Memory B cell (primary cell): ENCODE results near the gene DCLK1.
A peak's percentile ranks its signal among the peaks of the same experiment; 100 is the strongest.
"Not testable (repeated sequence)": the region's sequence is repeated elsewhere in the genome, so short reads cannot be mapped to it uniquely, and the experiment has no call there.

ENCODE experiments used
- ATAC-seq: fragments of 150-1000 bp; cut with Tn5 transposase; 2 replicates; pipeline ENCODE4 v1.10.0; 2021; ENCODE audit warnings: low read depth, mild to moderate bottlenecking, moderate library complexity
- DNase-seq, 2 donors: peaks; one replicate each; pipeline ENCODE4 v3.0.0; 2022; ENCODE audit warnings: low spot score in 2 of 2
- H3K27ac Mint-ChIP-seq: one replicate; pipeline ENCODE4 v1.8.0; 2022; ENCODE audit warnings: mild to moderate bottlenecking, moderate library complexity, mixed read lengths
- H3K27me3 Mint-ChIP-seq: one replicate; pipeline ENCODE4 v1.8.0; 2022; ENCODE audit warnings: mixed read lengths
- H3K36me3 Mint-ChIP-seq: one replicate; pipeline ENCODE4 v1.8.0; 2022; ENCODE audit warnings: mild to moderate bottlenecking, mixed read lengths
- H3K4me1 Mint-ChIP-seq: one replicate; pipeline ENCODE4 v1.8.0; 2022; ENCODE audit warnings: mixed read lengths
- H3K4me3 Mint-ChIP-seq: one replicate; pipeline ENCODE4 v1.8.0; 2022; ENCODE audit warnings: mild to moderate bottlenecking, moderate library complexity, mixed read lengths
- H3K9me3 Mint-ChIP-seq: one replicate; pipeline ENCODE4 v1.8.0; 2022; ENCODE audit warnings: mixed read lengths

DCLK1 gene

DNA sequence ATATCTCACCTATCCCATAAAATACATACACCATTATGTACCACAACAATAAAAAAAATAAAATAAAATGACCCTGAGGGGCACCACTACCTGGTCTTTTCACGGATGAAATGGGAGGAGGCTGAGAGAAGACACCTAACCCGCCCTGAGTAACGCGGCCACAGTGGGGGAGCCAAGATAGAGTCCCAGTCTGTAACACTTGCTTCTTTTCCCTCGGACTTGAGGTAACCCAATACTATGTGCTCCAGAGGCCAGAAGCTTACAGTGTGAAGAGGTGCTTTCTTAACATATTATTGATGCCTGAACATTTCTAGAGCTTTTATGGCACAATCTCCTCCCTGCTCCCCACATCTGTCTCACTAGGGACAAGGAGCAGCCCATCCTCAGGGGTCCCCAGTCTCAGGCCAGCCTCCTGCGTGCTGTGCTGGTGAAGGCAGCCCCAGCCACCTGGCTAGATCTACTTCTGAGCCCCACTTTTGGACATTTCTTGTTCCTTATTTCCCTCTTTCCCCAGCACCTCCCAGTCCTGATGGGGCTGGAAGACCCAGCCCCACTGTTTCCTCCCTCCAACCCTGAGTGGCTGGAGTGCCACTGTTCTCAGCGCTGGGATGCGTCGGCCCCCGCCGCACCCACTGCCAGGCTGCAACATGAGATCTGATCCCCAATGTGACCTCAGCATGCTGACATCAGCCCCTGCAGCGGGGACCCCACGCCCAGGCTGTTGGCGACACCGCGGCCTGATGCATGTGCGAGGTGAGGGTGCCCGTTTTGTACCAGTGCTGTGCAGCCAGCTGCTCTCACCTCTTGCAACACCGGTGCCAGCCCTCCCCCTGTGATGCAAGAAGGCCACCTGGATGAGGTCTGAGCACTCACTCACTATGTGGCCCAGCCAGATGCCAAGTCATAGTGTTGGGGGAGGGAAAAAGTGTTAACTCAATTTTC, 143.3 kb downstream of the DCLK1 start:
- Mint-ChIP-seq H3K4me1 (no peaks in the 10 kb centered on the region), H3K4me3 (no peak overlapping the region), H3K27ac (no peak overlapping the region), H3K27me3 (no peaks in the 10 kb centered on the region), H3K36me3 (no peaks in the 10 kb centered on the region), H3K9me3 (peaks cover 4% of the 10 kb centered on the region)
- ATAC-seq (no peak), DNase-seq (no peak)

DNA sequence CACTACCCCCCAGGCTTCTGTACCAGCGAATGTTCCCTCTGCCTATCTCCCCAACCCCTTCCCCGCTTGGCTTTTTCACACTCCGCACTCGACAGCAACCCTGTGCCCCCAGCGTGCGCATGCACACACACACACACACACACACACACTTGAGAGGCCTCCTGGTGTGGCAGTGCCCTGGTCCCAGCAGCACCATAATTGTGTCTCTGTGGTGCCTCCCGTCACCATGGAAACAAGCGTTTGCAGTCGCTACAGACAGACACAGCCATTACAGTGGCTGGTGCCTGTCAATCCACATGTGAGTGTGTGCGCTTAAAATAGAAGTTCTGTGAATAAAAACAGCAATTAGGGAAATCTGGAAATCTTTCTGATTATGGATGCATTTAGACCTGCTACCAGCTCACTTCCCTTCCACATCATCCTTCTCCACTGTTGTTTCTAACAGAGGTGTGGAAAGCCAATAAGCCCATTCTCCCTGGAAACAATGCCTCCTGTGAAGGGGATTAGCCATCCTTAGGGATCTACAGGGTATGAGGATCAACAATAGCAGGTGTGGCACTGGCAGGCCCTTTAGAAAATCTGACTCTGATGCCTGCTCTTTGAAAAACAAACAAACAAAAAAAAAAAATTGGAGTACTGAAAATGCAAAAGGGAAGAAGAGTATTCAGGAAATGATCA, 146.3 kb downstream of the DCLK1 start:
- Mint-ChIP-seq H3K4me1 (no peaks in the 10 kb centered on the region), H3K27me3 (peaks cover 1% of the 10 kb centered on the region), H3K36me3 (no peaks in the 10 kb centered on the region), H3K9me3 (peaks cover 6% of the 10 kb centered on the region), H3K27ac (no peak overlapping the region), H3K4me3 (no peak overlapping the region)
- no peak for ATAC-seq
- DNase-seq: no peak

DNA sequence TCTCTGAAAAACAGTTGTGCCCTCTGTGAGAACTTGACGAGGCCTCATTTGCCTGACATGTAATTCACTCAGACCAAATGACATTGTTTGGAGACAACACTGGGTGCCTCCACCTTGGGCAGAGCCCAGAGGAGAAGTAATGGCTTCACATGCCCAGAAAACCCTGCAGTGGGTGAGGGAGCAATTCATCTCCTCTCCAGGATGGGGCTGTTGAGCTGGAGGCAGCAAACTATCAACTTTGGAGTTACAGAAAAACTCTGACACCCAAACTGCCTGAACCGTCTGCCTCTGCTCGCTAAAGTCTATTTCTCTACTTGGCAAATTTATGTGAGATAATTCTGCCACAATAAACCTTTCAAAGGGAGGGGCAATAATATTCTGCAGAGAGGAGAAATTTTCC, 146.9 kb downstream of the DCLK1 start:
- H3K9me3 Mint-ChIP-seq: peaks cover 6% of the 10 kb centered on the region
- DNase-seq: no peak
- ATAC-seq: no peak
- H3K27me3 Mint-ChIP-seq: peaks cover 1% of the 10 kb centered on the region
- H3K4me3 Mint-ChIP-seq: no peak overlapping the region
- no peaks in the 10 kb centered on the region for H3K36me3 Mint-ChIP-seq
- H3K4me1 Mint-ChIP-seq: no peaks in the 10 kb centered on the region
- H3K27ac Mint-ChIP-seq: no peak overlapping the region

DNA sequence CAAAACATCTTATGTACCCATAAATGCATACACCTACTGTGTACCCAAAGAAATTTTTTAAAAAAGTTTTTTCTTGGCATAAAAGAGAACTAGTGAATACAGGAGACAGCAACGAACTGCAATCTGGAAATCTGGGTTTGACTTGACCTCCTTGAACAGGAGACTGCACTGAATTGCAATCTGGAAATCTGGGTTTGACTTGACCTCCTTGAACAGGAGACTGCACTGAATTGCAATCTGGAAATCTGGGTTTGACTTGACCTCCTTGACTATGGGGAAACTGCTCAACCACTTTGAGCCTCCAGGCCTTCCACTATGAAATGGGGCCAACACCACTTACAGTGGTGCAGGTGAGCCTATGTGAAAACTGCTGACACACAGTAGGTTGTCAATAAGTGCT, 147.5 kb downstream of the DCLK1 start:
- DNase-seq, H3K4me1 Mint-ChIP-seq, H3K27ac Mint-ChIP-seq, H3K4me3 Mint-ChIP-seq, H3K27me3 Mint-ChIP-seq, ATAC-seq, H3K9me3 Mint-ChIP-seq, H3K36me3 Mint-ChIP-seq: not testable (repeated sequence)

DNA sequence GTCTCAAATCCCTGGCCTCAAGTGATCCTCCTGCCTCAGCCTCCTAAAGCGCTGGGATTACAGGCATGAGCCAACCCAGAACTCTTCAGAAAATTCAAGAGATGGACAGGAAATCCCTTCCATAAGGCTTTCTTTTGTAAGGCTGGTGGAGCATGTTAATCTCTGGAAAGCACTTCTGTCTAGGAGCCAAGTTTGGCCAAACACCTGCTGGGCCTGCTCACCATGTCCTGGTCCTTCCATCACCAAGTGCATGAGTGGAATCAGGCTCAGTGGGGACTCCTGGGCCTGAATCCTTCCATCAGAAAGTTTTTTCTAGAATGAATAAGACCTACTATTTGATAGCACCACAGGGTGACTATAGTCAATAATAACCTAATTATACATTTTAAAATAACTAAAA, 148.0 kb downstream of the DCLK1 start:
- DNase-seq (no peak), ATAC-seq (no peak)
- Mint-ChIP-seq H3K27me3 (peaks cover 1% of the 10 kb centered on the region), H3K9me3 (peaks cover 6% of the 10 kb centered on the region), H3K4me1 (no peaks in the 10 kb centered on the region), H3K27ac (no peak overlapping the region), H3K36me3 (no peaks in the 10 kb centered on the region), H3K4me3 (no peak overlapping the region)

DNA sequence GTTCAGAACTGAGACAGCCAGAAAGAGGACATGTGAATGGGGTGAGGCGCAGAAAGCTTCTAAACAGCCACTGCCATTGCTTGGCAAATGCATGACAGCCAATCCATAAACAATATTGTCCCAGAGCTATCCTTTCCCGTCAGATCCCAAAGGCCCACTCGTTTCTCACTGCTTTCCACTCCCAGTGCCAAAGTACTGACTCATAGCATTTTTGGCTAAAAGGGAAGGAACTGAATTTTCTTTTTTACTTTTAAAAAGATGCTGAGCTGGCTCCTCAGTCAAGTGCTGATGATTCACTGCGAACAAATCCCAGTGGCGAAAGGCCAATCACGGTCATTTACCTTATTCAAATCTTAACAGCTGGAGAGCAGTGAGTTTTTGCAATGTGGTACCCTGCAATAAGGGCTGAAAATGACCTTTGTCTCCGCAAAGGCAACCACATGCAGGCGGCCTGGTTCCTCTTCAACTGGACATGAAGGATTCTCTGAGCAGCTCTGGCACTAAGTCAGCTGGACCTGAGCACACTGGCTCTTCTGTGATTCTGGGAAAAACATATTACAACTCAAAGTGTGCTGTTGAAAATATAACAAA, 151.7 kb downstream of the DCLK1 start:
- no peaks in the 10 kb centered on the region for H3K4me1 Mint-ChIP-seq
- H3K36me3 Mint-ChIP-seq: no peaks in the 10 kb centered on the region
- DNase-seq (no peak), ATAC-seq (no peak)
- peaks cover 1% of the 10 kb centered on the region for H3K27me3 Mint-ChIP-seq
- H3K27ac Mint-ChIP-seq: no peak overlapping the region
- H3K9me3 Mint-ChIP-seq: peaks cover 6% of the 10 kb centered on the region
- H3K4me3 Mint-ChIP-seq: no peak overlapping the region

DNA sequence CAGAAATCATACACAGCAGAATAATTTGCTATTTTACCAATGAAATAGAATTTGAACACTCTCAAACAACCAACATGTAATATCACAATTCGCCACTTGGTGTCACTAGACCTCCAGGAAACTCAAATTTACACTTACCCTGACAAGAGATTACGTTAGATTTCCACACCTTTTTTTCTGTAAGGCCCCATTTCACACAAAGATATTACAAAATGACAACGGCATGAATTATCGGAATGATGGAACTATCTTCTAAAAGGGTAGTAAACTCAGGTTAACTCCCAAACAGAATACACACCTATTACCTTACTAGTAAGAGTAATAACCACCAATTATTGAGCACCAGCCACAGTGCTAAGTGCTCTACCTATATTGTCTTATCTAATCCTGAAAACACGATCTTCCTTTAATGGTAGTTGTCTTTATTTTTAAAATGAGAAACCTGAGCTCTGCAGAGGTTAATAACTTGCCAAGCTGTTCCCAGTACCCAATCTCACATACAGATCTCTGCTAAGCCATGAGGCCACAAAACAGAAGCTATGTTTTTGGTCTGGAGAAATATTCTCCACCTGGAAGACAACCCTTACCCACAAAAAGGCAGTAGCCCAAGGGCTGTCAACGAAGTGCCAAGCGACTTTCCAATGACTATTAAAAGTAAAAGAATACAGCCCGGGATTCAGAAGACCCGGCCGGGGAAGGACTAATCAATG, 152.4 kb downstream of the DCLK1 start:
- Mint-ChIP-seq H3K27me3 (peaks cover 1% of the 10 kb centered on the region), H3K9me3 (peaks cover 9% of the 10 kb centered on the region), H3K36me3 (no peaks in the 10 kb centered on the region), H3K27ac (no peak overlapping the region), H3K4me1 (no peaks in the 10 kb centered on the region), H3K4me3 (no peak overlapping the region)
- peak in 1 of 2 donors; percentile 14 for DNase-seq
- no peak for ATAC-seq

DNA sequence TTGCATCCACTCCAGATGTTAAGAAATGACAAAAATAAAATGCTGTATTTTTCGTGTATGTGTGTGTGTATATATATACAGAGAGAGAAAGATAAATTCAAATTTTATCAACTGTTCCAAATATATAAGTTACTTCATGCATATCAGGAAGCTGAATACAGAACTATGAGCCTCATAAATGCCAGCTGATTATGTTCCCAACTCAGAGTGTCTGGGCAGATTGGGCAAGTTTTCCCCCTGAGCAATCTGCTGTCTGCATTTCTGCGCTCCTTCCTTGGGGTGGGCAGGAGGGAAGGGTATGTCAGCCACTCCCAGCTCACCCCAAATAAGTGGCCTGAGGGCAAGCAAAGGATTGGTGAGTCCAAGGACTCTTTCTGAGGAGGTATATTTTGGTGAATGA, 154.1 kb downstream of the DCLK1 start:
- peaks cover 1% of the 10 kb centered on the region for H3K27me3 Mint-ChIP-seq
- H3K4me3 Mint-ChIP-seq: no peak overlapping the region
- H3K27ac Mint-ChIP-seq: no peak overlapping the region
- no peaks in the 10 kb centered on the region for H3K36me3 Mint-ChIP-seq
- DNase-seq (no peak), ATAC-seq (no peak)
- no peaks in the 10 kb centered on the region for H3K4me1 Mint-ChIP-seq
- peaks cover 11% of the 10 kb centered on the region for H3K9me3 Mint-ChIP-seq

DNA sequence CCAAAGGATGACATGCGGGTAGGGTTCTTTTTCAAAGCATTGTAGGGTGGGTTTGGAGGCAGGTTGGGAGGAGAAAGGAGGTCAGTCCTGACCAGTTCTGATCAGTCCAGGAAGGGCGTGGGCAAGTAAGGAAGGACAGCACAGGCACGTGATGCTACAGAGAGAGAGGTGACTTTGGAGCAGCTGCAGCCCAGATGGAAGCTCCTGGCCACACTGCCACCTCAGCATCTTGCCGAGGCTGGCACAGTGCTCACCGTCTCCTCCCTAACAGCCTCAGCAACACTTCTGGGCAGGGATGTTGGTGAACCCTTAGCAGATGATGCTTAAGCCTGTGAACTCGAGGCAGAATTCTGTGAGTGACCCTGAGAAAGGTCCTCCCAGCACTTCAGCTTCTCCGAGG, 155.1 kb downstream of the DCLK1 start:
- Mint-ChIP-seq H3K4me3 (no peak overlapping the region), H3K9me3 (peaks cover 10% of the 10 kb centered on the region), H3K27me3 (no peaks in the 10 kb centered on the region), H3K4me1 (no peaks in the 10 kb centered on the region), H3K27ac (no peak overlapping the region), H3K36me3 (no peaks in the 10 kb centered on the region)
- DNase-seq (no peak), ATAC-seq (no peak)

DNA sequence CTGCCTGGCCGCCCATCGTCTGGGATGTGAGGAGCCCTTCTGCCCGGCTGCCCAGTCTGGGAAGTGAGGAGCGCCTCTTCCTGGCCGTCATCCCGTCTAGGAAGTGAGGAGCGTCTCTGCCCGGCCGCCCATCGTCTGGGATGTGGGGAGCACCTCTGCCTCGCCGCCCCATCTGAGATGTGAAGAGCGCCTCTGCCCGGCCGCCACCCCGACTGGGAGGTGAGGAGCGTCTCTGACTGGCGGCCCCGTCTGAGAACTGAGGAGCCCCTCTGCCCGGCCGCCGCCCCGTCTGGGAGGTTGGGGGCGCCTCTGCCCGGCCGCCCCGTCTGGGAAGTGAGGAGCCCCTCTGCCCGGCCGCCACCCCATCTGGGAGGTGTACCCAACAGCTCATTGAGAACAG, 164.2 kb downstream of the DCLK1 start:
- H3K9me3 Mint-ChIP-seq, H3K27me3 Mint-ChIP-seq, H3K4me3 Mint-ChIP-seq, ATAC-seq, DNase-seq, H3K36me3 Mint-ChIP-seq, H3K4me1 Mint-ChIP-seq, H3K27ac Mint-ChIP-seq: not testable (repeated sequence)

DNA sequence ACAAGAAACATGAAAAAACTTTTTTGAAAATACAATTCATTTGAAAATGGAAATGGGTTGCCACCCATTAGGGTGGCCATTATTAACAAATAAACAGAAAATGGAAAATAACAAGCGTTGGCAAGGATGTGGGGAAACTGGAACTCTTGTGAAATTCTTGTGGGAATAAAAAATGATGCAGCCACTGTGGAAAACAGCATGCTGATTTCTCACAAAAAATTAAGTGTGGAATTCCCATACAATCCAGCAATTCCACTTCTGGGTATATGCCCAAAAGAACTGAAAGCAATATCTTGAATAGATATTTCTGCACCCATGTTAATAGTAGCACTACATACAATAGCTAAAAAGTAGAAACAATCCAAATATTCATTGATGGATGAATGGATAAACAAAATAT, 165.2 kb downstream of the DCLK1 start:
- ATAC-seq: no peak
- Mint-ChIP-seq H3K4me3 (no peak overlapping the region), H3K27me3 (no peaks in the 10 kb centered on the region), H3K36me3 (no peaks in the 10 kb centered on the region), H3K4me1 (no peaks in the 10 kb centered on the region), H3K27ac (no peak overlapping the region), H3K9me3 (peaks cover 2% of the 10 kb centered on the region)
- DNase-seq: no peak

DNA sequence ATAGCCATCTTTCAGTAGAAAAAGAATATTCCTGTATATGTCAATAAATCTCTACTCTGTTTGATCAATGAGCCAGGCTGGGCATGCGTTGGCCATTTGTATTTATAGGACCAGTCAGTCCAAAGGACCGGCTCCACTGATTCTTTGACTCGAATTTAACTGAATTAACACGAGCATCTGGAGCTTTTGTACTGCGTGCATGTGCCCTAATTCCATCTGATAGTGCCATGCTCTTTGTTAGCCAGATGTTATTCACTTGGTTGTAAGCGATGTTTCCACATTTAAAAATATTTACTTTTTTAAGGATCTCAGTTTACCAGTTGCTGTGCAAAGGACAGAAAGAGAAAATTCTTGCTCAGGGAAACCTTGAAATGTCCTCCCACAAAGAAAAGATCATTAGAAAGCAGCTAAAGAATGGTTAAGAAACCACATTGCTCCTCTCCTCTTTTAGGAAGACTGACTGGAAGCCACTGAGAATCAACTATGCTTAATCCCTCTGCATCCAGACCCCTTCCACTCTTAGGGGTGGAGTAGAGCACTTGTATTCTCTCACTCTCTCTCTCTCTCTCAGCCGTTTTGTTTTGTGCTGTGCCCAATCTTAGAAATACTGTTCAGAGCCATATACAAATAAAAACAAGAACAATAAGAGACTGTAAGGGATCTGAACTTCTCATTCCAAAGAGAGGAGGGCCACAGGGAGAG, 165.8 kb downstream of the DCLK1 start:
- Mint-ChIP-seq H3K4me1 (no peaks in the 10 kb centered on the region), H3K9me3 (peaks cover 2% of the 10 kb centered on the region), H3K36me3 (no peaks in the 10 kb centered on the region), H3K27me3 (peaks cover 2% of the 10 kb centered on the region), H3K4me3 (no peak overlapping the region), H3K27ac (no peak overlapping the region)
- DNase-seq (no peak), ATAC-seq (no peak)

DNA sequence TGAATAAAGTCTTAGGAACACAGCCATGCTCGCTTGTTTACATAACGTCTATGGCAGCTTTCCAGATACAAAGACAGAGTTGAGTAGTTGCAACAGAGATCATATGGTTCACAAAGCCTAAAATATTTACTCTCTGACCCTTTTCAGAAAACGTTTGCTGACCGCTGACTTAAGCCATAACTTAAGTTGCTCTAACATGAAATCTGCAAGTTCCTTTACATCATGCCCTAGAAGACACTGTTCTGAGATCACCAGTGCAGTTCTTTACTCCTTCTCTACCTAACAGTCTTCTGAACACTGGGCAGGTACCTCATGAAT, 166.4 kb downstream of the DCLK1 start:
- H3K4me3 Mint-ChIP-seq: no peak overlapping the region
- peaks cover 2% of the 10 kb centered on the region for H3K9me3 Mint-ChIP-seq
- peaks cover 2% of the 10 kb centered on the region for H3K27me3 Mint-ChIP-seq
- H3K4me1 Mint-ChIP-seq: no peaks in the 10 kb centered on the region
- no peak for DNase-seq
- no peak overlapping the region for H3K27ac Mint-ChIP-seq
- ATAC-seq: no peak
- no peaks in the 10 kb centered on the region for H3K36me3 Mint-ChIP-seq
